Keratinocyte (primary cell): ENCODE results near the gene DGLUCY.

Experiments
- EZH2 ChIP-seq: IDR thresholded peaks from one replicate; pipeline ENCODE4 v1.6.1; 2012; ENCODE audit warnings: inconsistent platforms, mild to moderate bottlenecking, low read length, moderate library complexity
- TF ChIP-seq, protein P1 (sequence below), 3 experiments: IDR thresholded peaks in 1 of 3; conservative IDR thresholded peaks in 1 of 3; optimal IDR thresholded peaks in 1 of 3; 2 replicates in 2 of 3; 3 replicates in 1 of 3; pipeline versions ENCODE3 to v1.5.1; 2011; ENCODE audit warnings: low read length in 3 of 3, mild to moderate bottlenecking in 3 of 3, moderate library complexity in 2 of 3, control low read depth in 1 of 3, inconsistent platforms in 1 of 3; ENCODE audit not compliant: insufficient read depth in 2 of 3; ENCODE audit errors: extremely low read depth in 1 of 3

DNA sequence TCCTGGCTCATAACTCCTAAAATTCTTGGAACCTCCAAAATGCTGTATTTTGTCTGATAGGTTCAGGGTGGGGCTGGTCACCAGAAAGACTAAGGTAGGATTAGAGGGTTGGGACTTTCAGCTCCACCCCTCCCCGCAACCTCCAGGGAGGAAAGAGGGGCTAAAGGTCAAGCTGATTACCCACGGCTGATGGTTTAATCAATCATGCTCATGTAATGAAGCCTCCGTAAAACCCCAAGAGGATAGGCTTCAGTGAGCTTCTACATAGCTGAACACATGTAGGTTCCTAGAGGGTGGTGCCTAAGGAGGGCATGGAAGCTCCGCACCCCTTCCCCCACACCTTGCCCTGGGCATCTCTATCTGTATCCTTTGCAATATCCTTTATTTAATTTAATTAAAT lies 60.0 kb downstream of the DGLUCY start:
- TF ChIP-seq, protein P1, sequence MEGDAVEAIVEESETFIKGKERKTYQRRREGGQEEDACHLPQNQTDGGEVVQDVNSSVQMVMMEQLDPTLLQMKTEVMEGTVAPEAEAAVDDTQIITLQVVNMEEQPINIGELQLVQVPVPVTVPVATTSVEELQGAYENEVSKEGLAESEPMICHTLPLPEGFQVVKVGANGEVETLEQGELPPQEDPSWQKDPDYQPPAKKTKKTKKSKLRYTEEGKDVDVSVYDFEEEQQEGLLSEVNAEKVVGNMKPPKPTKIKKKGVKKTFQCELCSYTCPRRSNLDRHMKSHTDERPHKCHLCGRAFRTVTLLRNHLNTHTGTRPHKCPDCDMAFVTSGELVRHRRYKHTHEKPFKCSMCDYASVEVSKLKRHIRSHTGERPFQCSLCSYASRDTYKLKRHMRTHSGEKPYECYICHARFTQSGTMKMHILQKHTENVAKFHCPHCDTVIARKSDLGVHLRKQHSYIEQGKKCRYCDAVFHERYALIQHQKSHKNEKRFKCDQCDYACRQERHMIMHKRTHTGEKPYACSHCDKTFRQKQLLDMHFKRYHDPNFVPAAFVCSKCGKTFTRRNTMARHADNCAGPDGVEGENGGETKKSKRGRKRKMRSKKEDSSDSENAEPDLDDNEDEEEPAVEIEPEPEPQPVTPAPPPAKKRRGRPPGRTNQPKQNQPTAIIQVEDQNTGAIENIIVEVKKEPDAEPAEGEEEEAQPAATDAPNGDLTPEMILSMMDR (optimal IDR thresholded peaks at IDR 0.05 in 1 of 3, IDR thresholded peaks at IDR 0.05 in 1 of 3, conservative IDR thresholded peaks at IDR 0.05 in 1 of 3; ENCODE audit: extremely low read depth in 1 of 3, insufficient read depth in 2 of 3, low read length in 3 of 3), result no peak
- no peak for TF ChIP-seq EZH2
